Tibial nerve (tissue), 4 donors: ENCODE measurements around the gene ECEL1.

Source experiments
- CTCF ChIP-seq, 5 experiments: fragments of 200-600 bp in 3 of 5; fragments of 450-650 bp in 2 of 5; sonication (generic) in 3 of 5; IDR thresholded peaks; one replicate each; pipeline ENCODE4 v1.5.1; 2016 to 2019; ENCODE audit warnings: antibody characterized with exemption in 5 of 5, mild to moderate bottlenecking in 3 of 5, moderate library complexity in 2 of 5
- EP300 ChIP-seq, 2 donors: sonication (generic); formaldehyde crosslinking; IDR thresholded peaks; one replicate each; pipeline ENCODE4 v1.6.1; 2017; ENCODE audit warnings: antibody characterized with exemption in 2 of 2, mild to moderate bottlenecking in 1 of 2
- POLR2A ChIP-seq, 2 donors: fragments of 450-650 bp; IDR thresholded peaks; one replicate each; pipeline ENCODE4 v1.6.1; 2017; ENCODE audit warnings: antibody characterized with exemption in 2 of 2, mild to moderate bottlenecking in 2 of 2, moderate library complexity in 2 of 2

GRCh38 chr2:232437195-232437571 is 50.5 kb downstream of the ECEL1 start:
- no peak for TF ChIP-seq POLR2A (IDR thresholded peaks at IDR 0.05)
- TF ChIP-seq EP300 (IDR thresholded peaks at IDR 0.05), result no peak
- TF ChIP-seq CTCF (IDR thresholded peaks at IDR 0.05), result no peak
